ENCODE measurements around the gene PGBD2.

PGBD2 gene

DNA sequence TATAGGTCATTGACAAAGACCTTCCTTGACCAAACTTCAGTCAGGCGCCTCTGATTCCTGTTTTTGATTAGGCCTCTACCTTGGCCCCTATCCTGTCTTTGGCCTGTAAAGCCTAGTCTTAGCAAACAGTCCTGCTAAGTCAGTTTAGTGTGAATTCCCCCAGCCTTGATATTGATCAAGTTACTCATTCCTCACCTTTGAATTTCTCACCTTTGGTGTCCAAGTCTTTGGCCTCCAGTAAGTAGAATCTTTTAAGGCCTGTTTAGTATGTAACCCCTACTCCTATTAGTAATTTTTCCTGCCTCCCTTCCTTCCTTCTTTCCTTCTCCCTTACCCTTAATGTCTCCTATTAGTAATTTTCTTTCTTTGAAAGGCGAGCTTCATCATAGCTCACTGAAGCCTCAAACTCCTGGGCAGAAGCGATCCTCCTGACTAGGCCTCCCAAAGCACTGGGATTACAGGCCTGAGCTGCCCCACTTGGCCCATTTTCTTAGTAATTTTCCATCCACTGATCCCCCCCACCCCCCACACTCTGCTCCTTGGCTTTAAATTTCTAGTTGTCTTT, 34.1 kb upstream of the PGBD2 start:
- Histone ChIP-seq H3K27ac (replicated peaks) (peak overlapping the region; percentile 88), H3K4me3 (replicated peaks; ENCODE audit: insufficient read depth, low read length) (peak overlapping the region; percentile 69), H3K27me3 (ENCODE audit: insufficient read depth, poor library complexity, severe bottlenecking) (no peaks in the 10 kb centered on the region)
- no peak for DNase-seq (ENCODE audit: low read depth in 1 of 2, low spot score in 1 of 2)
- TF ChIP-seq, protein P1, sequence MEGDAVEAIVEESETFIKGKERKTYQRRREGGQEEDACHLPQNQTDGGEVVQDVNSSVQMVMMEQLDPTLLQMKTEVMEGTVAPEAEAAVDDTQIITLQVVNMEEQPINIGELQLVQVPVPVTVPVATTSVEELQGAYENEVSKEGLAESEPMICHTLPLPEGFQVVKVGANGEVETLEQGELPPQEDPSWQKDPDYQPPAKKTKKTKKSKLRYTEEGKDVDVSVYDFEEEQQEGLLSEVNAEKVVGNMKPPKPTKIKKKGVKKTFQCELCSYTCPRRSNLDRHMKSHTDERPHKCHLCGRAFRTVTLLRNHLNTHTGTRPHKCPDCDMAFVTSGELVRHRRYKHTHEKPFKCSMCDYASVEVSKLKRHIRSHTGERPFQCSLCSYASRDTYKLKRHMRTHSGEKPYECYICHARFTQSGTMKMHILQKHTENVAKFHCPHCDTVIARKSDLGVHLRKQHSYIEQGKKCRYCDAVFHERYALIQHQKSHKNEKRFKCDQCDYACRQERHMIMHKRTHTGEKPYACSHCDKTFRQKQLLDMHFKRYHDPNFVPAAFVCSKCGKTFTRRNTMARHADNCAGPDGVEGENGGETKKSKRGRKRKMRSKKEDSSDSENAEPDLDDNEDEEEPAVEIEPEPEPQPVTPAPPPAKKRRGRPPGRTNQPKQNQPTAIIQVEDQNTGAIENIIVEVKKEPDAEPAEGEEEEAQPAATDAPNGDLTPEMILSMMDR (IDR thresholded peaks at IDR 0.05; ENCODE audit: insufficient read depth, low read length), result no peak
- TF ChIP-seq GABPA (IDR thresholded peaks at IDR 0.05; ENCODE audit: low read depth) (no peak), POLR2AphosphoS5 (IDR thresholded peaks at IDR 0.05; ENCODE audit: low read depth) (no peak), SPI1 (IDR thresholded peaks at IDR 0.05; ENCODE audit: borderline replicate concordance, low read depth) (no peak)
- TF ChIP-seq, protein P2, sequence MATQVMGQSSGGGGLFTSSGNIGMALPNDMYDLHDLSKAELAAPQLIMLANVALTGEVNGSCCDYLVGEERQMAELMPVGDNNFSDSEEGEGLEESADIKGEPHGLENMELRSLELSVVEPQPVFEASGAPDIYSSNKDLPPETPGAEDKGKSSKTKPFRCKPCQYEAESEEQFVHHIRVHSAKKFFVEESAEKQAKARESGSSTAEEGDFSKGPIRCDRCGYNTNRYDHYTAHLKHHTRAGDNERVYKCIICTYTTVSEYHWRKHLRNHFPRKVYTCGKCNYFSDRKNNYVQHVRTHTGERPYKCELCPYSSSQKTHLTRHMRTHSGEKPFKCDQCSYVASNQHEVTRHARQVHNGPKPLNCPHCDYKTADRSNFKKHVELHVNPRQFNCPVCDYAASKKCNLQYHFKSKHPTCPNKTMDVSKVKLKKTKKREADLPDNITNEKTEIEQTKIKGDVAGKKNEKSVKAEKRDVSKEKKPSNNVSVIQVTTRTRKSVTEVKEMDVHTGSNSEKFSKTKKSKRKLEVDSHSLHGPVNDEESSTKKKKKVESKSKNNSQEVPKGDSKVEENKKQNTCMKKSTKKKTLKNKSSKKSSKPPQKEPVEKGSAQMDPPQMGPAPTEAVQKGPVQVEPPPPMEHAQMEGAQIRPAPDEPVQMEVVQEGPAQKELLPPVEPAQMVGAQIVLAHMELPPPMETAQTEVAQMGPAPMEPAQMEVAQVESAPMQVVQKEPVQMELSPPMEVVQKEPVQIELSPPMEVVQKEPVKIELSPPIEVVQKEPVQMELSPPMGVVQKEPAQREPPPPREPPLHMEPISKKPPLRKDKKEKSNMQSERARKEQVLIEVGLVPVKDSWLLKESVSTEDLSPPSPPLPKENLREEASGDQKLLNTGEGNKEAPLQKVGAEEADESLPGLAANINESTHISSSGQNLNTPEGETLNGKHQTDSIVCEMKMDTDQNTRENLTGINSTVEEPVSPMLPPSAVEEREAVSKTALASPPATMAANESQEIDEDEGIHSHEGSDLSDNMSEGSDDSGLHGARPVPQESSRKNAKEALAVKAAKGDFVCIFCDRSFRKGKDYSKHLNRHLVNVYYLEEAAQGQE (IDR thresholded peaks at IDR 0.05; ENCODE audit: insufficient replicate concordance, low read depth), result no peak

DNA sequence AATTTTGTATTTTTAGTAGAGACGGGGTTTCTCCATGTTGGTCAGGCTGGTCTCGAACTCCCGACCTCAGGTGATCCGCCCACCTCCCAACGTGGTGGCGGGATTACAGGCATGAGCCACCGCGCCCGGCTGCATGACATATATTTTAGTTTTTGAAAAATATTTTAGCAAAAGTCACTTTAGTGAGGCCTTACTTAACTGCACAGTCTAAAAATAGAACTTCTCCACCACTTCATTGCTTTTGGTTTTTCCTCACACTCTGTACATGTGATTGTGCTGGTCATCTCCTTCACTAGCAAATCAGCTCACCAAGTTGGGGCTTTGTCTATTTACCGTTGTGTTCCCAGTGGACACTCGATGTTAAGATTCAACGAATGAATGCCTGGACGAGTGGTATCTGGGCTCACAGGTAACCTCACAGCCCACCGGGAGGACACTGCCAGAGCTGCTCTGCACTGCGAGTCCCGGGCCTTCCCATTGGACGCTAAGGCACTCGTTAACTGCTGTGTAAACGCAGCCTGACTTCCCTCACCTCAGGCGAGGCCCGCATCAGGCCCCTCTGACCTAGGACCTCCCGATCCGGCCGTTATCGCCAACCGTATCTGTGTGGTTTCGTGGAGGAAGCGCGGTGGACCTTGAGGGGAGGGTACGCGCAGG, 33.2 kb upstream of the PGBD2 start:
- TF ChIP-seq SPI1 (IDR thresholded peaks at IDR 0.05; ENCODE audit: borderline replicate concordance, low read depth), result no peak
- peak; percentile 45; the same call in 1 of the 2 replicates for TF ChIP-seq POLR2AphosphoS5 (IDR thresholded peaks at IDR 0.05; ENCODE audit: low read depth)
- TF ChIP-seq, protein P2 (IDR thresholded peaks at IDR 0.05; ENCODE audit: insufficient replicate concordance, low read depth), result no peak
- TF ChIP-seq GABPA (IDR thresholded peaks at IDR 0.05; ENCODE audit: low read depth), result no peak
- TF ChIP-seq, protein P1 (IDR thresholded peaks at IDR 0.05; ENCODE audit: insufficient read depth, low read length), result no peak

DNA sequence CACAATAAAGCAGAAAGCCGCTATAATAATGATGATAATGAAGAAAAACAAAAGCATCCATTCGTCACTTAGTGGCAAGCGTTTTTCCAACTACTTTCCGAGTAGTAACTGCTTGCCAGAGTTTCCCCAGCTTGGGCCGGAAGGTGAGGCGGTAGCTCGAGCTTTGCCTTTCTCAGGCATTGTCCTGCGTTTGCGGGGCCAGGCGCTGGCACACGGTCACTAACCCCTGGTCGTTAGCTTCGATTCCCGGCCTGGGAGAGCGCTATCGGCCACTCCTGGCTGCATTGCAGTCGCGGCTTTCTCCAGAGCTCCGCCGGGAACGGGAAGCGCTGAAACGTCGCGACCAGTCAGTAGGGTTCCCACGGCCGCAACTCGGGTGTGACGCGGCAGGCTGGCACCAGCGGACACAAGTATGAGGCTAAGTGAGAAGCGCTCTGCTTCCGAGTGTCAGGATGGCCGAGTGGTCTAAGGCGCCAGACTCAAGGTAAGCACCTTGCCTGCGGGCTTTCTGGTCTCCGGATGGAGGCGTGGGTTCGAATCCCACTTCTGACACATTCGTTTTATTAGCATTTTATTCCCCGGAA, 32.5 kb upstream of the PGBD2 start:
- Histone ChIP-seq H3K4me3 (replicated peaks; ENCODE audit: insufficient read depth, low read length) (peak overlapping the region; percentile 69), H3K27ac (replicated peaks) (peak overlapping the region; percentile 88), H3K27me3 (ENCODE audit: insufficient read depth, poor library complexity, severe bottlenecking) (no peaks in the 10 kb centered on the region)
- TF ChIP-seq, protein P2 (IDR thresholded peaks at IDR 0.05; ENCODE audit: insufficient replicate concordance, low read depth), result peak; percentile 21
- TF ChIP-seq POLR2AphosphoS5 (IDR thresholded peaks at IDR 0.05; ENCODE audit: low read depth) (no peak; the same call in 1 of the 2 replicates), SPI1 (IDR thresholded peaks at IDR 0.05; ENCODE audit: borderline replicate concordance, low read depth) (peak; percentile 54; the same call in 1 of the 2 replicates)
- peak; percentile 94 for DNase-seq (ENCODE audit: low read depth in 1 of 2, low spot score in 1 of 2)

More for the DNA sequence above, 33.2 kb upstream of the PGBD2 start:
- H3K27me3 ChIP-seq (ENCODE audit: insufficient read depth, poor library complexity, severe bottlenecking), result no peaks in the 10 kb centered on the region
- peak overlapping the region; percentile 69 for H3K4me3 ChIP-seq (replicated peaks; ENCODE audit: insufficient read depth, low read length)
- peak overlapping the region; percentile 88 for H3K27ac ChIP-seq (replicated peaks)
- DNase-seq (ENCODE audit: low read depth in 1 of 2, low spot score in 1 of 2), result peak; percentile 63 to 80

All from HL-60 (cell line).